GM10847 (cell line): Measurements from ENCODE around the gene CFAP100.

Source experiments
- POLR2A ChIP-seq: IDR thresholded peaks from 2 replicates; pipeline ENCODE4 v1.6.1; 2011; ENCODE audit not compliant: insufficient read length; ENCODE audit errors: extremely low read depth

The CFAP100 gene

DNA sequence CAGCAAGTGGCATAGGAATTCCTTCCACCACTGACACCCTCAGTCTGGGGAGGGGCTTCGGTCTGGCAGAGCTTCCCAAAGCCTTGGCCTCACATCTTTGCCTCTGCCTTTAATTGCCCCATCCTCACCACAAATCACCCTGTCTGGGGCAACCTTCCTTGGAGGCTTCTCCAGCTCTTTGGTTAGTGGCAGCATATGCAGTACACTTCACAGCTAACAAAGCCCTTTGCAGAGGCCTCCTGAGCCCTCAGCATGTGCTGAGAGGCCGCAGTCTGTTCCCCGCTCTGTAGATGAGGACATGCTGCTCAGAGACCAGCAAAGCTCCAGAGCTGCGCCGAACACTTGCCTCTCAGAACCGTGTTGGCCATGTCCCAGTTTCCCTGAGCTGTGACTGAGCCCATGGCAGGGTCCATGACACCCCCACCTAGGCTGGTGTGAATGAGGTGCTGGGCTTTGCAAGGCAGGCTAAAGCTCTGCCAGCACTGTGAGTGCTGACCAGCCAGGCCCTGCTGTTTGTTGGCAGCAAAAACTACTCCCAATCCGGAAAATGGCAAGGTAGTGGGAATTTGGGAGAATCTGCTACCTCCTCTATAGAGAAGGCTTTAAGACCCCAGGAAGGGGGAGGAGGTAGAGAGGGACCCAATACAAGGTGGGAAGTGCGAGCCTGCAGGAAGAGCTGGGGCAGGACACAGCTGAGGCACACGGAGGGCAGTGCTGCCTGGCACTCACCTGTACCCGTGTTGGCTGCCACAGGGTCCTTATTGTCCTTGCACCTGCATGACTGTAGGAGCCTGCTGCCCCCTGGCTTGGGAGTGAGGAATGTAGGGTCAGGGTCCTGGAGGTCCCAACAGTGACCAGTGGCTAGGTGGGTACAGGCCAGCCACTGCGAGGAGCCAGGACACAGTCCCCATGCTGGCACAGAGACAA, 29.1 kb upstream of the CFAP100 start:
- no peak for TF ChIP-seq POLR2A

DNA sequence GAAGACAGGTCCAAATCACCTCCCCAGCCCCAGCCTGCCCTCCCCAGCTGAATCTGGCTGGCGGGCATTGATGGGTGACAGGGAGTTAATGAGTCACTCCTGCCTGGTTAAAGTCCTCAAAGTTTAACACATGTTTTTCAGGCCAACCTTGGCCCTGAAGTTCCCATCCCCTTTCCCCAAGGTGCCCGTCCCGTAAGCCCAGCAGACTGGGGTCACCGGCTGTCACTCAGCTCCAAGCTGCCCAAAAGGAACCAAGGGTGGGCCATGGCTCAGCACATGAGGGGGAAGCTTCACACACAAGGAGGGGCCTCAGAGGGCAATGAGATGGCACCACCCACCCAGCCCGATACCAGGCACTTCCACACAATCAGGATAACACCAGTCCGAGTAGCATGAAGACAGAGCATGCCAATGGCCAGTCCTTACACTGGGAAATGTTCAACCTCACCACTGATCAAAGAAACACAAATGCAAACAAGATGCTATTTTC, 27.3 kb upstream of the CFAP100 start:
- TF ChIP-seq POLR2A = no peak

GRCh38 chr3:126369490-126369889, 25.2 kb upstream of the CFAP100 start:
- TF ChIP-seq POLR2A = no peak

GRCh38 chr3:126370055-126370454, 24.7 kb upstream of the CFAP100 start:
- no peak for TF ChIP-seq POLR2A

DNA sequence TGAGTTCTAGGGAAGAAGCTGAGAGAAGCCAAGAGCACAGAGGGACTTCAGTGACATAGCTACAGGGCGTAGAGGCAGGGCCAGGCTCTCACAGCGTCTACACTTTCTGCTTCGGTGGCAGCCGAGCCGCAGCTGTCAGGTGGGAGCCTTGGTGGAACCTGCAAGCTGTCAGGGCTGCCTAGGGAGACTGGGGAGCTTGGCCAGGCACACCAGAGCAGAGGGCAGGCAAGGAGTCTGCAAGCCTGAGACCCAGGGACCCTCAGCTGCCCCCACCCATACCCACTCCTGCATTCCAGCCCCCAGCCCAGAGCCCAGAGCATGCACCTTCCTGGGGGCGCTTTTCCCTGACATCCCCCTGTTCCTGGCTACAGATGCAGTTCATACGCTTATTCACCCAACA, 24.1 kb upstream of the CFAP100 start:
- TF ChIP-seq POLR2A = no peak

DNA sequence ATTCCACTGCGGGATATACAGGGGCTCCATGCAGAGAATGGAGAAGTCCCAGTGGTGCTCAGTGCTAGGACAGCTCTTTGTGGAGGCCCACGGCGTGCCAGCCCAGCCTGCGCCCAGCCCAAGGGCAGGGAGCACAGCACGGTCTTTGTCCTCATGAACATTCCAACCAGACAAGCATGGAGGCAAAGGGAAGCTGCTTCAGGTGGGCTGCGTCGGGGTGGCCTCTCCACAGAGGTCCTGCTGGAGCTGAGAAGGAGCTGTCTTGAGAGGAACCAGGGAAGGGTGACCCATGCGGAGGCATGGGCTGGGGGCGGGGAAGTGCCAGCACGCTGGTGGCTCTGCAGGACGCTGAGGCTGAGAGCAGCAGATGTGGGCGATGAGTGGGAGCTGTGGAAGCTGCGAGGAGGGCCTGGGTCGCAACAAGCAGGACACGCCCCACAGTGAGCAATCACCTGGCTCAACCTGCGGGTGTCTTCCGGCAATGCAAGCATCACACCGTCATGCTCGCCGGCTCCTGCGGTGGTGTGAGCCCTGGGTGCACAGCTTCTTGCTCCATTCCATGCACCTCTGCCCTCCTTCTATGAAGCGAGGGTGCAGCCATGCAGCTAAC, 23.5 kb upstream of the CFAP100 start:
- TF ChIP-seq POLR2A = no peak

- TF ChIP-seq POLR2A = no peak
These were observed 22.1 kb upstream of the CFAP100 start for GRCh38 chr3:126372413-126373145.

DNA sequence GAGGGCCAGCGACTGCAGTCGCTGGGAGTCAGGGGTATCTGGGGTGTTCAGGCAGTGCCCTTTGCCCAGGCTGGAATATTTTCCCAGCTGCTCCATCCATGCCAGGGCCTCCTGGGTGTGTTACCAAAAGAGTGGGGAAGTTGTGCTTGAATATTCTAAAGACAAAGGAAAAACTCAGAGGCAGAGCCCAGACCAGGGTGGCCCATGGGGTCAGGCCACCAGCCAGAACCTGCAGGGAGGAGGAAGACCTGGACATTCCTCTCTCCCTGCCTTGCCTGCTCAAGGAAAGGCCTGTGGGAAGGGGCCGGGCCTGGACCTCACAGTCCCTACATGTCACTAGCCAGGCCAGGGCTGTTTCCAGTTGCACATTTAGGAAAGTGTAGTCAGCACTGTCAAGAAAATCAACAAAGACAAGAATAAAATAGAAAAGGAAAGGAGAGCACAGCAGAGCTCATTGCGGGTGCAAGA, 21.5 kb upstream of the CFAP100 start:
- no peak for TF ChIP-seq POLR2A

DNA sequence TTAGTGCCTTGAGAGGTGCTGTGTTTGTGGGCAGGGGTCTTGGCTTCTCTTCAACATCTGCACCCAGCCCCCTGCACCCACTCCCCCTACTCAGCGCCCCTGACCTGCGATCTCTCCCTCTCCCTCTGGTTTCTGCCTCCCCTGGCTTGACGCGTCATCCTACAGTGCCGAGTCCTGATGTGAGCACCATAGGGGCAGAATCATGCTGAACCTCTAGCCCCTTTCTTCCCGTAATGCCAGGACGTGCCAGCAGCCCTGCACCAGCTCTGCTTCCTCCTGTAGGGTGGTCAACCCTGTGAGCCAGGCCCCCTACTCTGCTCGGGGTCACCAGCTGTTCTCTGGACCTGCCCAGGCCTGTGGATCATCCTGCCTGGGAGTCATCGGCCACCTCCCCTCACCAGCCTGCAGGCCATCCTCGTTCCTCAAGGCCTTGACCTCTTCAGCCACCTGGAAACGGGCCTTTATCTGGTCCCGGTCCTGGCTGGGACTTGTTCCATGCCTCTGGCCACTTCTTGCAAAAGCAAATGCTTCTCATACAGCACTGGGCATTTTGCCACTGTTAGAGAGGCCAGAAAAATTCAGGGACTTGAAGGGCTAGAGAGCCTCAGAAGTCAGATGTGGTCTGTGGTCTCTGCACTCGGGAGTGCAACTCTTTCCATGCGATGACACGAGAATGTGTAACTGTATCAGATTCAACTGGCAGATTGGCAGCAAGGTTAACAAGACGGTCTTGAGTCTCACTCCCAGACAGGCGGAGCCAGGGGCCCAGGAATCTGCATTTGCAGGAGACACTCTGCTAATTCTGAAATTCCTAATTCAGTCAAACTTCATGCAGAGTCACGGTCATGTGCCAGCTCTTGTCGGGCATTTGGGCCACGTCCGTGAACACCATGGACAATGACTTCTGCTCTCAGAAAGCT, 20.8 kb upstream of the CFAP100 start:
- TF ChIP-seq POLR2A = no peak

DNA sequence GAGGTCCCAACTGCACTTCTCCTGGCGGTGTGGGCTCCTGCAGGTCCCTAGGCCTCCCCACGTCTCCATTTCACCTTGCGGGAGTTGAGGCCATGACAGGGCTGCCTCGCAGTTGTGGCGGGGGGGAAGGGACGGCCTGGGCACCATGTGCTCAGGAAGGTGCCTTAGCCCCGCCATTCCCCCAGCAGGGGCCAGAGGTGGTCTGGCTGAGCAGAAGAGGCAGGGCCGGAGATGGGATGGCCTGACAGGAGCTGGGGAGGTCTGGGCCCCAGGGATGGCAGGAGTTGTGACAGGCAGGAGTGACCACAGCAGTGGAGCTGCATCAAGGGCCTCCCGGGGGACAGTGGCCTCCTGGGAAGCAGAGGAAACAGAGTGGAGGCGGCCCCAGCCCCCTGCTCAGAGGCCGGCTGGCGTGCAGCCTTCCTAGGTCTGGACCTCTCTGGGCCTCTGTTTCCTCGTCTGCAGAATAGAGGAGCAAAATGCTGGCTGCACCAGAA, 18.8 kb upstream of the CFAP100 start:
- no peak for TF ChIP-seq POLR2A

GRCh38 chr3:126376444-126376843, 18.3 kb upstream of the CFAP100 start:
- no peak for TF ChIP-seq POLR2A

- TF ChIP-seq POLR2A = no peak
These were observed 17.5 kb upstream of the CFAP100 start for GRCh38 chr3:126377211-126377610.

DNA sequence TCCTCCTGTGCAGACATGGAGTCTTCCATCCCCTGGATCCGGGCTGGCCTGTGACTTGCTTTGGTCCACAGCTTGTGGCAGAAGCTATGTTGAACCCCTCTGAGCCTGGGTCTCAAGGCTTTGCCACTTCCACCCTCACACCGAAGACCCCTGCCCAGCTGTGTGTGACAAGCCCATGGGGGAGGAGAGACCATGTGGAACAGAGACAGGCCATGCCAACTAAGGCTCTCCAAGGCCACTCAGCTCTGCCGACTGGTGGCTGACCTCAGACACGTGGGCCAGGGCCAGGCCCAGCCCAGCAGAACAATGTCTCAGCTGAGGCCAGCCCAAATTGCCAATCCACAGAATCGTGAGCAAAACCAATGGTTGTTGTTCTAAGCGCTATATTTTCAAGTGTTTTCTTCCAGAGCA, 16.4 kb upstream of the CFAP100 start:
- no peak for TF ChIP-seq POLR2A

- no peak for TF ChIP-seq POLR2A
These were observed 14.5 kb upstream of the CFAP100 start for GRCh38 chr3:126380011-126380768.
